HepG2 (cell line): Measurements from ENCODE around the gene INSIG2. TPM values are rescaled to one million over a fixed set of nuclear protein-coding genes. Genes with fewer than 3 reads are reported as not detected.

Experiments used
- ATF1 ChIP-seq: IDR thresholded peaks from 2 replicates; pipeline ENCODE4 v1.6.1; 2016; ENCODE audit warnings: mild to moderate bottlenecking, control low read depth
- FOXC1 ChIP-seq: sonication (generic); formaldehyde crosslinking; IDR thresholded peaks from 2 replicates; pipeline ENCODE4 v1.8.0; 2022; ENCODE audit warnings: mild to moderate bottlenecking, missing genetic modification reagents, borderline replicate concordance
- KAT8 ChIP-seq: IDR thresholded peaks from 2 replicates; pipeline ENCODE4 v1.6.1; 2016; ENCODE audit warnings: missing genetic modification reagents, missing compliant biosample characterization
- SMAD1 ChIP-seq: sonication (generic); formaldehyde crosslinking; IDR thresholded peaks from 2 replicates; pipeline ENCODE4 v1.4.0; 2020; ENCODE audit warnings: missing genetic modification reagents, low read depth, mild to moderate bottlenecking, borderline replicate concordance
- THYN1 ChIP-seq: sonication (generic); formaldehyde crosslinking; IDR thresholded peaks from 2 replicates; pipeline ENCODE4 v1.8.1; 2023; ENCODE audit warnings: low read depth, mild to moderate bottlenecking, moderate library complexity, missing genetic modification reagents, borderline replicate concordance
- ZFYVE20 ChIP-seq: sonication (generic); formaldehyde crosslinking; IDR thresholded peaks from 2 replicates; pipeline ENCODE4 v1.8.0; 2023; ENCODE audit warnings: low read depth, mild to moderate bottlenecking, moderate library complexity, missing genetic modification reagents, borderline replicate concordance
- ZNF234 ChIP-seq: sonication (generic); formaldehyde crosslinking; conservative IDR thresholded peaks from 2 replicates; pipeline ENCODE4 v1.5.1; 2020; ENCODE audit warnings: mild to moderate bottlenecking, missing genetic modification reagents
- ZNF530 ChIP-seq: sonication (generic); formaldehyde crosslinking; IDR thresholded peaks from 2 replicates; pipeline ENCODE4 v1.5.0; 2020; ENCODE audit warnings: low read depth, mild to moderate bottlenecking, missing genetic modification reagents
- ZNF570 ChIP-seq: sonication (generic); formaldehyde crosslinking; IDR thresholded peaks from 2 replicates; pipeline ENCODE4 v1.4.0; 2020; ENCODE audit warnings: mild to moderate bottlenecking, missing genetic modification reagents, borderline replicate concordance
- polyA plus RNA-seq, 8 experiments: library from polyadenylated mRNA; depleted of rRNA in 3 of 8; stranded (reverse) in 7 of 8; unstranded in 1 of 8; fragments of >200 nt; fragmentation: Illumina TruSeq in 4 of 8; extraction: Trizol in 4 of 8; gene quantifications; 2 replicates each; pipeline versions ENCODE4 v1.2.1 to v1.2.3, GENCODE V29; 2011 to 2016; ENCODE audit warnings: low read depth in 4 of 8, missing spikeins in 1 of 8, mixed read lengths in 1 of 8; ENCODE audit not compliant: insufficient read depth in 1 of 8
- total RNA-seq, 5 experiments: library from RNA; depleted of rRNA; stranded (reverse); fragments of >200 nt; fragmentation: Illumina TruSeq; extraction: Trizol; gene quantifications; 2 replicates each; pipeline ENCODE4 v1.2.3, GENCODE V29; 2016; ENCODE audit warnings: low read depth in 1 of 5
- TF ChIP-seq, protein P1 (sequence below): sonication (generic); formaldehyde crosslinking; IDR thresholded peaks from 2 replicates; pipeline ENCODE4 v1.4.0; 2020; ENCODE audit warnings: missing genetic modification reagents
- TF ChIP-seq, protein P2 (sequence below): IDR thresholded peaks from 2 replicates; pipeline ENCODE4 v1.6.1; 2016; ENCODE audit warnings: low read depth
- TF ChIP-seq, protein P3 (sequence below): sonication (generic); formaldehyde crosslinking; IDR thresholded peaks from 2 replicates; pipeline ENCODE4 v1.8.0; 2022; ENCODE audit warnings: missing genetic modification reagents, mild to moderate bottlenecking, moderate library complexity, borderline replicate concordance
- TF ChIP-seq, protein P4 (sequence below): sonication (generic); formaldehyde crosslinking; IDR thresholded peaks from 2 replicates; pipeline ENCODE4 v1.4.0; 2020; ENCODE audit warnings: missing genetic modification reagents
- TF ChIP-seq, protein P5 (sequence below): sonication (generic); IDR thresholded peaks from 2 replicates; pipeline ENCODE4 v1.6.1; 2016; ENCODE audit warnings: low read depth, borderline replicate concordance

The INSIG2 gene
- total and polyA plus RNA-seq, 2 of the 13 experiments (the other 11 are each of a cell fraction or from before 2014, with no cell fraction given) = 73.5 to 481 TPM

DNA sequence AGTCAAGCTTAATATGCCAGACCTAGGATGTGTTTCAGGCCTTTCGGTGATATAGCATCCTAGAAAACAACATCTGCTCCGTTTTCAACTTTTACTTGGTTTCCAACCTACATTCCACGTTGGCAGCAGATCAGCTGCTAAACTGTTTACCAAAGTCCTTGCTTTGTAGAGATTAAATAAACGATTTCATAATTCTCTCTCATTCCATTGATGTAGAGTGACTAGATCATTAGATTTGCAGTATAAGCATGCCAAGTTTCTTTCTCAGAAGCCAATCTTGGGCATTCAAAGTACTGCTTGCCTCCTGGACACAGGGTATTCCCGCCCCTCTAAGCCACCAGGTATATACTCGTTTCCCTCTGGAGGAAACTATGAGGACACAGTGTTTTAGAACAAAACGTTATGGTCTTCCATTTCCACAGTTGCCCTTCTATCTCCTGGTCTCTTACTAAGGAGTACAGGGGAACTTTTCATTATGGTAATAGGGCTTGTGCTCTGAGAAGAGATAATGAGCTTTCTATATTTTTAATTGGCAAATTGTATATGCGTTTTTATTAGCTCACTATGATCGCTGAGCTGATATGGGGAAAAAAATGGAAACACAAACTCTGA, 10.5 kb upstream of the INSIG2 start (continued):
- TF ChIP-seq, protein P1, sequence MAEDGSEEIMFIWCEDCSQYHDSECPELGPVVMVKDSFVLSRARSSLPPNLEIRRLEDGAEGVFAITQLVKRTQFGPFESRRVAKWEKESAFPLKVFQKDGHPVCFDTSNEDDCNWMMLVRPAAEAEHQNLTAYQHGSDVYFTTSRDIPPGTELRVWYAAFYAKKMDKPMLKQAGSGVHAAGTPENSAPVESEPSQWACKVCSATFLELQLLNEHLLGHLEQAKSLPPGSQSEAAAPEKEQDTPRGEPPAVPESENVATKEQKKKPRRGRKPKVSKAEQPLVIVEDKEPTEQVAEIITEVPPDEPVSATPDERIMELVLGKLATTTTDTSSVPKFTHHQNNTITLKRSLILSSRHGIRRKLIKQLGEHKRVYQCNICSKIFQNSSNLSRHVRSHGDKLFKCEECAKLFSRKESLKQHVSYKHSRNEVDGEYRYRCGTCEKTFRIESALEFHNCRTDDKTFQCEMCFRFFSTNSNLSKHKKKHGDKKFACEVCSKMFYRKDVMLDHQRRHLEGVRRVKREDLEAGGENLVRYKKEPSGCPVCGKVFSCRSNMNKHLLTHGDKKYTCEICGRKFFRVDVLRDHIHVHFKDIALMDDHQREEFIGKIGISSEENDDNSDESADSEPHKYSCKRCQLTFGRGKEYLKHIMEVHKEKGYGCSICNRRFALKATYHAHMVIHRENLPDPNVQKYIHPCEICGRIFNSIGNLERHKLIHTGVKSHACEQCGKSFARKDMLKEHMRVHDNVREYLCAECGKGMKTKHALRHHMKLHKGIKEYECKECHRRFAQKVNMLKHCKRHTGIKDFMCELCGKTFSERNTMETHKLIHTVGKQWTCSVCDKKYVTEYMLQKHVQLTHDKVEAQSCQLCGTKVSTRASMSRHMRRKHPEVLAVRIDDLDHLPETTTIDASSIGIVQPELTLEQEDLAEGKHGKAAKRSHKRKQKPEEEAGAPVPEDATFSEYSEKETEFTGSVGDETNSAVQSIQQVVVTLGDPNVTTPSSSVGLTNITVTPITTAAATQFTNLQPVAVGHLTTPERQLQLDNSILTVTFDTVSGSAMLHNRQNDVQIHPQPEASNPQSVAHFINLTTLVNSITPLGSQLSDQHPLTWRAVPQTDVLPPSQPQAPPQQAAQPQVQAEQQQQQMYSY = no peak
- TF ChIP-seq, protein P2, sequence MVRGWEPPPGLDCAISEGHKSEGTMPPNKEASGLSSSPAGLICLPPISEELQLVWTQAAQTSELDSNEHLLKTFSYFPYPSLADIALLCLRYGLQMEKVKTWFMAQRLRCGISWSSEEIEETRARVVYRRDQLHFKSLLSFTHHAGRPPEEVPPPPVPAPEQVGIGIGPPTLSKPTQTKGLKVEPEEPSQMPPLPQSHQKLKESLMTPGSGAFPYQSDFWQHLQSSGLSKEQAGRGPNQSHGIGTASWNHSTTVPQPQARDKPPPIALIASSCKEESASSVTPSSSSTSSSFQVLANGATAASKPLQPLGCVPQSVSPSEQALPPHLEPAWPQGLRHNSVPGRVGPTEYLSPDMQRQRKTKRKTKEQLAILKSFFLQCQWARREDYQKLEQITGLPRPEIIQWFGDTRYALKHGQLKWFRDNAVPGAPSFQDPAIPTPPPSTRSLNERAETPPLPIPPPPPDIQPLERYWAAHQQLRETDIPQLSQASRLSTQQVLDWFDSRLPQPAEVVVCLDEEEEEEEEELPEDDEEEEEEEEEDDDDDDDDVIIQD (CRISPR knock-in tag) = 0 out of 2 replicates have a peak, but pooled peaks have one; percentile 10
- TF ChIP-seq, protein P3, sequence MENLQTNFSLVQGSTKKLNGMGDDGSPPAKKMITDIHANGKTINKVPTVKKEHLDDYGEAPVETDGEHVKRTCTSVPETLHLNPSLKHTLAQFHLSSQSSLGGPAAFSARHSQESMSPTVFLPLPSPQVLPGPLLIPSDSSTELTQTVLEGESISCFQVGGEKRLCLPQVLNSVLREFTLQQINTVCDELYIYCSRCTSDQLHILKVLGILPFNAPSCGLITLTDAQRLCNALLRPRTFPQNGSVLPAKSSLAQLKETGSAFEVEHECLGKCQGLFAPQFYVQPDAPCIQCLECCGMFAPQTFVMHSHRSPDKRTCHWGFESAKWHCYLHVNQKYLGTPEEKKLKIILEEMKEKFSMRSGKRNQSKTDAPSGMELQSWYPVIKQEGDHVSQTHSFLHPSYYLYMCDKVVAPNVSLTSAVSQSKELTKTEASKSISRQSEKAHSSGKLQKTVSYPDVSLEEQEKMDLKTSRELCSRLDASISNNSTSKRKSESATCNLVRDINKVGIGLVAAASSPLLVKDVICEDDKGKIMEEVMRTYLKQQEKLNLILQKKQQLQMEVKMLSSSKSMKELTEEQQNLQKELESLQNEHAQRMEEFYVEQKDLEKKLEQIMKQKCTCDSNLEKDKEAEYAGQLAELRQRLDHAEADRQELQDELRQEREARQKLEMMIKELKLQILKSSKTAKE (CRISPR knock-in tag) = no peak
- TF ChIP-seq SMAD1 (CRISPR knock-in tag) (no peak), THYN1 (no peak), ZNF530 (CRISPR knock-in tag) (no peak), ZFYVE20 (CRISPR knock-in tag) (no peak), ZNF570 (CRISPR knock-in tag) (no peak), ZNF234 (CRISPR knock-in tag) (no peak), ATF1 (CRISPR knock-in tag) (no peak), FOXC1 (no peak), KAT8 (no peak)
- TF ChIP-seq, protein P4, sequence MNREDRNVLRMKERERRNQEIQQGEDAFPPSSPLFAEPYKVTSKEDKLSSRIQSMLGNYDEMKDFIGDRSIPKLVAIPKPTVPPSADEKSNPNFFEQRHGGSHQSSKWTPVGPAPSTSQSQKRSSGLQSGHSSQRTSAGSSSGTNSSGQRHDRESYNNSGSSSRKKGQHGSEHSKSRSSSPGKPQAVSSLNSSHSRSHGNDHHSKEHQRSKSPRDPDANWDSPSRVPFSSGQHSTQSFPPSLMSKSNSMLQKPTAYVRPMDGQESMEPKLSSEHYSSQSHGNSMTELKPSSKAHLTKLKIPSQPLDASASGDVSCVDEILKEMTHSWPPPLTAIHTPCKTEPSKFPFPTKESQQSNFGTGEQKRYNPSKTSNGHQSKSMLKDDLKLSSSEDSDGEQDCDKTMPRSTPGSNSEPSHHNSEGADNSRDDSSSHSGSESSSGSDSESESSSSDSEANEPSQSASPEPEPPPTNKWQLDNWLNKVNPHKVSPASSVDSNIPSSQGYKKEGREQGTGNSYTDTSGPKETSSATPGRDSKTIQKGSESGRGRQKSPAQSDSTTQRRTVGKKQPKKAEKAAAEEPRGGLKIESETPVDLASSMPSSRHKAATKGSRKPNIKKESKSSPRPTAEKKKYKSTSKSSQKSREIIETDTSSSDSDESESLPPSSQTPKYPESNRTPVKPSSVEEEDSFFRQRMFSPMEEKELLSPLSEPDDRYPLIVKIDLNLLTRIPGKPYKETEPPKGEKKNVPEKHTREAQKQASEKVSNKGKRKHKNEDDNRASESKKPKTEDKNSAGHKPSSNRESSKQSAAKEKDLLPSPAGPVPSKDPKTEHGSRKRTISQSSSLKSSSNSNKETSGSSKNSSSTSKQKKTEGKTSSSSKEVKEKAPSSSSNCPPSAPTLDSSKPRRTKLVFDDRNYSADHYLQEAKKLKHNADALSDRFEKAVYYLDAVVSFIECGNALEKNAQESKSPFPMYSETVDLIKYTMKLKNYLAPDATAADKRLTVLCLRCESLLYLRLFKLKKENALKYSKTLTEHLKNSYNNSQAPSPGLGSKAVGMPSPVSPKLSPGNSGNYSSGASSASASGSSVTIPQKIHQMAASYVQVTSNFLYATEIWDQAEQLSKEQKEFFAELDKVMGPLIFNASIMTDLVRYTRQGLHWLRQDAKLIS (CRISPR knock-in tag) = no peak
- TF ChIP-seq, protein P5, sequence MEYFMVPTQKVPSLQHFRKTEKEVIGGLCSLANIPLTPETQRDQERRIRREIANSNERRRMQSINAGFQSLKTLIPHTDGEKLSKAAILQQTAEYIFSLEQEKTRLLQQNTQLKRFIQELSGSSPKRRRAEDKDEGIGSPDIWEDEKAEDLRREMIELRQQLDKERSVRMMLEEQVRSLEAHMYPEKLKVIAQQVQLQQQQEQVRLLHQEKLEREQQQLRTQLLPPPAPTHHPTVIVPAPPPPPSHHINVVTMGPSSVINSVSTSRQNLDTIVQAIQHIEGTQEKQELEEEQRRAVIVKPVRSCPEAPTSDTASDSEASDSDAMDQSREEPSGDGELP = peak; percentile 63; the same call in 1 of the 2 replicates
